ENCODE data around the gene FAM222A. TPM values are rescaled to one million over a fixed set of nuclear protein-coding genes. Genes with fewer than 3 reads are reported as not detected.

FAM222A gene
- polyA plus RNA-seq, 3 donors = 0.09 TPM; not detected in 2

DNA sequence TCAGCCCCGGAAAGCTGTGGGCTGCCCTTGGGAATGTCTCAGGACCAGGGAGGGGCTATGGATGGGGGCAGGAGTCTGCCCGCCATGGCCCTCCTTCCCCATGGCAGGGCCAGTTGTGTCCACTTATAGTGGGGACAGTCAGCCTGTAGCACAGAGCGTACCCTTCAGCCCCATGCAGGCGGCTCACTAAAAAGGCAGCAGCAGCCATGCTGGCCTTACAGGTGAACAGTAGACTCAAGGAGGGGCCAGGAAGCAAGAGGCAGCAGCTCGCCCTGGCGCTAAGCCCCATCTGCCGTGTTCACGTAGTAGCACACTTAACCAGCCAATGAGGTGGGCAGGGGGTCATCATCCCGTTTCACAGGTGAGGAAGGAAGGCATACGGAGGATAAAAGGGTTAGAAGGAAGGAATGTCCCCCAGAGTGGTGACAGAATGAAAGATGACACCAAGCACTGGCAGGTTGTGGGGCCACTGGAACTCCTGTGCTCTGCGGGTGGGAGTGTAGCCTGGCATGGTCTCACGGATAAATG lies 52.7 kb downstream of the FAM222A start:
- H3K27me3 ChIP-seq (ENCODE audit: control insufficient read depth in 2 of 2, insufficient read depth in 2 of 2, low read length in 2 of 2) = no peaks in the 10 kb centered on the region
- TF ChIP-seq, protein P1, sequence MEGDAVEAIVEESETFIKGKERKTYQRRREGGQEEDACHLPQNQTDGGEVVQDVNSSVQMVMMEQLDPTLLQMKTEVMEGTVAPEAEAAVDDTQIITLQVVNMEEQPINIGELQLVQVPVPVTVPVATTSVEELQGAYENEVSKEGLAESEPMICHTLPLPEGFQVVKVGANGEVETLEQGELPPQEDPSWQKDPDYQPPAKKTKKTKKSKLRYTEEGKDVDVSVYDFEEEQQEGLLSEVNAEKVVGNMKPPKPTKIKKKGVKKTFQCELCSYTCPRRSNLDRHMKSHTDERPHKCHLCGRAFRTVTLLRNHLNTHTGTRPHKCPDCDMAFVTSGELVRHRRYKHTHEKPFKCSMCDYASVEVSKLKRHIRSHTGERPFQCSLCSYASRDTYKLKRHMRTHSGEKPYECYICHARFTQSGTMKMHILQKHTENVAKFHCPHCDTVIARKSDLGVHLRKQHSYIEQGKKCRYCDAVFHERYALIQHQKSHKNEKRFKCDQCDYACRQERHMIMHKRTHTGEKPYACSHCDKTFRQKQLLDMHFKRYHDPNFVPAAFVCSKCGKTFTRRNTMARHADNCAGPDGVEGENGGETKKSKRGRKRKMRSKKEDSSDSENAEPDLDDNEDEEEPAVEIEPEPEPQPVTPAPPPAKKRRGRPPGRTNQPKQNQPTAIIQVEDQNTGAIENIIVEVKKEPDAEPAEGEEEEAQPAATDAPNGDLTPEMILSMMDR (IDR thresholded peaks at IDR 0.05) = no peak
- no peak for DNase-seq
- peaks cover 2 to 8% of the 10 kb centered on the region in 2 donors for H3K4me1 ChIP-seq (ENCODE audit: control insufficient read depth in 1 of 2, insufficient read depth in 2 of 2, low read length in 2 of 2)
- peaks cover 9 to 15% of the 10 kb centered on the region in 2 donors for H3K9me3 ChIP-seq (replicated peaks in 1 of 2; ENCODE audit: control insufficient read depth in 1 of 2, insufficient read depth in 1 of 2, low read length in 2 of 2)
- H3K36me3 ChIP-seq (replicated peaks in 1 of 2; ENCODE audit: control insufficient read depth in 1 of 2, insufficient read depth in 2 of 2, low read length in 2 of 2) = no peaks in the 10 kb centered on the region
- no peak overlapping the region for H2AFZ ChIP-seq (ENCODE audit: insufficient read depth, low read depth, low read length, poor library complexity, severe bottlenecking)
- Mint-ChIP-seq H3K27ac (no peak overlapping the region), H3K36me3 (peaks cover 0 to 9% of the 10 kb centered on the region in 2 donors), H3K4me3 (no peak overlapping the region), H3K27me3 (ENCODE audit: low read depth in 3 of 3) (peaks cover 4 to 5% (median 4%) of the 10 kb centered on the region in 3 donors), H3K4me1 (peaks cover 13% of the 10 kb centered on the region), H3K9me3 (peaks cover 5 to 16% (median 12%) of the 10 kb centered on the region in 7 donors)
- H3K27ac ChIP-seq (ENCODE audit: low read depth in 1 of 2, low read length in 2 of 2) = no peak overlapping the region
- H3K9ac ChIP-seq (ENCODE audit: insufficient read depth, low read length, poor library complexity, severe bottlenecking) = no peak overlapping the region
- H3K79me2 ChIP-seq (ENCODE audit: insufficient read depth, low read length) = no peaks in the 10 kb centered on the region
- no peak overlapping the region for H3K4me2 ChIP-seq (replicated peaks; ENCODE audit: extremely low read depth, low read length, poor library complexity, severe bottlenecking)
- intact Hi-C loops (cut with micrococcal nuclease) = no loop called here
- no peak overlapping the region for H3K4me3 ChIP-seq (replicated peaks in 1 of 3; ENCODE audit: low read depth in 2 of 3, low read length in 3 of 3)
- H4K20me1 ChIP-seq (ENCODE audit: insufficient read depth, low read length) = no peaks in the 10 kb centered on the region
- WGBS (ENCODE audit: insufficient coverage) = 97% methylated on average over 11 of the region's 12 CpGs

DNA sequence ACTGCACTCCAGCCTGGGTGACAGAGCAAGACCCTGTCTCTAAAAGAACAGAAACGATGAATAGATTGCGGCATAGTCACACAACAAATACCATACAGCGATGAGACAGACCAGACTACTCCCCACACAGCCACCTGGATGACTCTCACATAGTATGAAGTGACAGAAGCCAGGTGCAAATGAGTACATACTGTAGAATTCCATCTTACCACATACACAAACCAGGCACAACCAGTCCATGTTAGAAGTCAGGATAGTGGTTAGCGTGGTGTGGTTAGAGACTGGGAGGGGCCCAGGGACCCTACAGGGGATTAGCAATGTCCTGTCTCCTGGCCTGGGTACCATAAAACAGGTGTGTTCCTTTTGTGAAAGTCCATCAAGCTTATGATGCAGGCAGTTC lies 53.8 kb downstream of the FAM222A start:
- Histone ChIP-seq H2AFZ (ENCODE audit: insufficient read depth, low read depth, low read length, poor library complexity, severe bottlenecking) (no peak overlapping the region), H3K4me2 (replicated peaks; ENCODE audit: extremely low read depth, low read length, poor library complexity, severe bottlenecking) (no peak overlapping the region), H3K9me3 (replicated peaks in 1 of 2; ENCODE audit: control insufficient read depth in 1 of 2, insufficient read depth in 1 of 2, low read length in 2 of 2) (peaks cover 9 to 15% of the 10 kb centered on the region in 2 donors), H4K20me1 (ENCODE audit: insufficient read depth, low read length) (no peaks in the 10 kb centered on the region), H3K27me3 (ENCODE audit: control insufficient read depth in 2 of 2, insufficient read depth in 2 of 2, low read length in 2 of 2) (no peaks in the 10 kb centered on the region), H3K9ac (ENCODE audit: insufficient read depth, low read length, poor library complexity, severe bottlenecking) (no peak overlapping the region), H3K4me1 (ENCODE audit: control insufficient read depth in 1 of 2, insufficient read depth in 2 of 2, low read length in 2 of 2) (peaks cover 2 to 7% of the 10 kb centered on the region in 2 donors), H3K36me3 (replicated peaks in 1 of 2; ENCODE audit: control insufficient read depth in 1 of 2, insufficient read depth in 2 of 2, low read length in 2 of 2) (no peaks in the 10 kb centered on the region), H3K27ac (ENCODE audit: low read depth in 1 of 2, low read length in 2 of 2) (no peak overlapping the region), H3K4me3 (replicated peaks in 1 of 3; ENCODE audit: low read depth in 2 of 3, low read length in 3 of 3) (no peak overlapping the region), H3K79me2 (ENCODE audit: insufficient read depth, low read length) (no peaks in the 10 kb centered on the region)
- 100% methylated on average over 2 of the region's 4 CpGs for WGBS (ENCODE audit: insufficient coverage)
- H3K9me3 Mint-ChIP-seq = peaks cover 5 to 16% (median 12%) of the 10 kb centered on the region in 7 donors
- TF ChIP-seq, protein P1 (IDR thresholded peaks at IDR 0.05) = no peak
- peaks cover 0 to 3% (median 2%) of the 10 kb centered on the region in 3 donors for H3K27me3 Mint-ChIP-seq (ENCODE audit: low read depth in 3 of 3)
- peaks cover 0 to 9% of the 10 kb centered on the region in 2 donors for H3K36me3 Mint-ChIP-seq
- no peak overlapping the region for H3K27ac Mint-ChIP-seq
- no peak for DNase-seq
- H3K4me3 Mint-ChIP-seq = no peak overlapping the region
- peaks cover 9% of the 10 kb centered on the region for H3K4me1 Mint-ChIP-seq
- intact Hi-C loops (cut with micrococcal nuclease) = no loop called here
